LNCAP (cell line): ENCODE results near the gene KCNQ2.
A peak's percentile ranks its signal among the peaks of the same experiment; 100 is the strongest.

Experiments
- CTCF ChIP-seq: fragments of 450-650 bp; IDR thresholded peaks from 2 replicates; pipeline ENCODE4 v1.5.1; 2017; ENCODE audit warnings: mild to moderate bottlenecking

Gene KCNQ2

DNA sequence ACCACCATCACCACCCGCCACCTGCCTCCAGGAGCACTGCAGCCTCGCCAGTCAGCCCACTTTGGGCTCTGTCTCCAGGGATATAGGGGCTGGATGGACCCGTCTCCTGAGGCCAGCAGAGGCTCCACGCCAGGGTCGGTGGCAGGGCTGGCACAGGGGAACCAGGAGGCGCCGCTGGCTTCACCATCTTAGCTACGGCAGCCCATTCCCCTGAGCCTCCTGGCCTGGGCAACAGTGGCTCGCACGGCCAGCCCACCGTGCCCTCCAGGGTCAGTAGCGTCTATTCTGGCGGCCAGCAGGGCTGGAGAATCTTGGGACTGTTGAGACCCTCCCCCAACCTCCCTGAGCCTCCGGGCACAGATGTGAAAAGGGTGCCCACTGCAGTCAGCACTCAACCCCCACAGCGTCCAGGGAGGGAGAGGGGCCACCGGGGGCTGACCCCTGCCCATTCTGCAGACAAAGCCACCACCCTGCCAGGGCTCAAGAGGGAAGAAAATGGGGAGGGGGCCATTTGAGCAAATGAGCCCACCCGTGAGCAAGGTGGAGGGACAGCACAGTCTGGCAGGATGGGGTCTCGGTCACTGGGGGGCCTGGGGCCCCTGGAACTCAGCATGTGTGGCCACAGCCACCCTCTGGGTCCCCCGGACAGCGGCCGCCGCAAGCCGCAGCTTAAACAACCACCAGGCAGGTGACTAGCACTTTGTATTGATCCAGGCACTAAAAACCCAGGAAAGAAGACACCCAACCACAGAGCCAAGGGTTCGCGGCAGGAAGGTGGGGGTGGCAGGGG lies 28.7 kb downstream of the KCNQ2 start:
- TF ChIP-seq CTCF = no peak

GRCh38 chr20:63442100-63442493 lies 30.4 kb downstream of the KCNQ2 start:
- TF ChIP-seq CTCF = peak; percentile 47

GRCh38 chr20:63441136-63442099 lies 31.0 kb downstream of the KCNQ2 start:
- TF ChIP-seq CTCF = no peak

- TF ChIP-seq CTCF = no peak
Observed at GRCh38 chr20:63440366-63440955, 32.0 kb downstream of the KCNQ2 start.

DNA sequence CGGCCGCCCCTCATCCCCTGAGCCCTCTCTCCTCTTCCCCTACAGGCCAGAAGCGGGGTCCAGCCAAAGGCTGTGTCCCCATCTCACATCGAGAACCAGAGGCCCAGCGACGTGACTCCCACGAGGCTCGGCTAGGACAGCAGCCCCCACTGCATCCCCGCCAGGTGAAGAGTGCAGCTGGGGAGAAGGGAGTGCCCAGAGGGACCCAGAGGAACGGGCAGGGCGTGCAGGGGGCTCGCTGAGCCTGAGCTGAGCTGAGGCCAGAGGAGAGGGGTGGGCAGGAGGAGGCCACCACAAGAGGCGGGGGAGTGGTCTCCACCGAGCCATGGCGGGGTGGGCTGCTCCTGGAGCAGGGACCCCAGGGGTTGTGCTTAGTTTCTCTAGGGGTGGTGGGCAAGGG lies 32.6 kb downstream of the KCNQ2 start:
- TF ChIP-seq CTCF = no peak

GRCh38 chr20:63438121-63438520 lies 34.3 kb downstream of the KCNQ2 start:
- TF ChIP-seq CTCF = no peak

DNA sequence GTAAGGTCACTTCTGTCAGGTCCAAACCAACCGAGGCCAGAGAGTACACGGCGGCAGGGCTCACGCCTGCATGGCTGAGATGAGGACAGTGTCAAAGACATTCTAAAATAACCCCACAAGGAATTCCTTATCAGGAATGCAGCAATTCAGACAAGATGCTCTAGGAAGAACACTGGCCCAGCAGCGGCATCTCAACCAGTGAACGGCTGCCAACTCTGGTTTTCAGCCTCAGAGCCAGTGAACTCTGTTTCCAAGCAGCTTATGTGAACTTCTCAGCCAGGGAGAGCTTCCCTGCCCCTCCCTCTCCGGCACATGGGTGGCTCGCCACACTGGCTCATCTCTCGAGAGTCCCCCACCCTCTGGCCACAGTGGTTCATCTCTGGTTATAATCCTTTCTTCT lies 36.9 kb downstream of the KCNQ2 start:
- no peak for TF ChIP-seq CTCF
